Ovary (tissue), 9 donors: ENCODE data around the gene DNAH6. TPM values are rescaled to one million over a fixed set of nuclear protein-coding genes. Genes with fewer than 3 reads are reported as not detected.

Experiments
- DNase-seq, 5 donors: peaks; one replicate each; pipeline ENCODE4 v3.0.0-alpha.2; 2019 to 2020
- H3K27ac ChIP-seq, 2 donors: fragments of 200-600 bp; one replicate each; pipeline versions ENCODE4 v1.5.1 to v1.8.0; 2019 to 2022
- H3K27me3 ChIP-seq: fragments of 200-600 bp; one replicate; pipeline ENCODE4 v1.8.0; 2022
- H3K36me3 ChIP-seq: fragments of 200-600 bp; sonication (generic); one replicate; pipeline ENCODE4 v1.5.1; 2019
- H3K4me1 ChIP-seq: one replicate; pipeline ENCODE4 v1.8.1; 2013; ENCODE audit warnings: mild to moderate bottlenecking, moderate library complexity; ENCODE audit not compliant: insufficient read depth
- H3K4me3 ChIP-seq: fragments of 200-600 bp; sonication (generic); one replicate; pipeline ENCODE4 v1.5.1; 2017
- H3K9me3 ChIP-seq, 2 donors: fragments of 200-600 bp in 1 of 2; sonication (generic) in 1 of 2; one replicate each; pipeline versions ENCODE4 v1.5.1 to v1.8.1; 2013 to 2019; ENCODE audit warnings: mild to moderate bottlenecking in 1 of 2, moderate library complexity in 1 of 2
- EP300 ChIP-seq: sonication (generic); formaldehyde crosslinking; IDR thresholded peaks from one replicate; pipeline ENCODE4 v1.6.1; 2017; ENCODE audit warnings: antibody characterized with exemption
- POLR2A ChIP-seq: fragments of 450-650 bp; IDR thresholded peaks from one replicate; pipeline ENCODE4 v1.6.1; 2017; ENCODE audit warnings: antibody characterized with exemption, mild to moderate bottlenecking, moderate library complexity
- WGBS, 3 donors: extraction: QIAGEN DNeasy Blood & Tissue Kit in 1 of 3; methylation state at CpG; one replicate each; pipeline versions ENCODE4 v1.1.5 to v1.1.7; 2013 to 2017; 5-methylcytosine and 5-hydroxymethylcytosine counted together
- intact Hi-C, 4 donors: fragments of 100-400 bp; cut with DNase I; formaldehyde crosslinking; loops; one replicate each; pipeline versions ENCODE4 v1.11.0 to v1.15.1; 2022 to 2023
- polyA plus RNA-seq, 2 donors: library from polyadenylated mRNA; stranded (reverse); fragments of 200-250 nt in 1 of 2; fragments of 350-450 nt in 1 of 2; fragmentation: Illumina TruSeq in 1 of 2; extraction: RNeasy Lipid Tissue Mini Kit (QIAGEN cat#74804) in 1 of 2; gene quantifications; one replicate each; pipeline ENCODE4 v1.2.3, GENCODE V29; 2013 to 2014
- total RNA-seq, 7 donors: library from RNA; depleted of rRNA in 2 of 7; stranded (reverse); fragments of >200 nt in 2 of 7; fragmentation: NEBNext Ultra II Directional in 3 of 7; extraction: Animal tissue kit (Norgen Biotek cat#: 25700) in 3 of 7; gene quantifications; one replicate each; pipeline versions ENCODE4 v1.1.0 to v1.2.4, GENCODE V29; 2016 to 2023
- TF ChIP-seq, protein P1 (sequence below), 3 donors: fragments of 450-650 bp in 2 of 3; fragments of 200-600 bp in 1 of 3; IDR thresholded peaks; one replicate each; pipeline versions ENCODE4 v1.5.1 to v1.8.0; 2016 to 2022; ENCODE audit warnings: antibody characterized with exemption in 3 of 3, mild to moderate bottlenecking in 1 of 3
- donor health status: DM: no; HTN: no; CAD: no; lungs with moderate emphysema.
- donor health status: DM: no; HTN: no; CAD: no.
- donor health status: Bipolar disorder and iron deficiency.
- donor health status: DM: yes; HTN: yes; CAD: no.
- donor health status: DM: no; HTN: no; CAD: no.
- donor health status: DM: yes; HTN: yes; CAD: no.

Gene DNAH6
- total and polyA plus RNA-seq, 9 donors: 0.42 to 14.0 (median 2.4) TPM

DNA sequence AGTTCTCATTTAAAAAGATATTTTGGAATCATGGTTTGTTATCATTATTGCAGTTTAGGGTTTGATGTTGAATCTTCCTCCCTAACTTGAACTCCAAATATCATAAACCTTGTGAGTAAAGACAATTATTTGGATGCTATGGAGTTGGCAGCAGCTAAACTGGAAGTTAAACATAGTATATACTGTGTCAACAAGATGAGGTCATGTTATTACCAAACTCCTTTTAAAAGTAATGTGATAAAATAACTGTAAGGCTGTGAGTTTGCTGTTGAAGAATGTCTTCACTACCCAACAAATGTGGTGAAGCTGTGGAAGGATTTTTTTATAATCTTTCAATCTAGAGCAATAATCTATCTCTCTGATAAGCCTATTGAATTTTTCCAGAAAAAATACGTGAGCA lies 16.0 kb downstream of the DNAH6 start:
- intact Hi-C loops: no loop called here
- Histone ChIP-seq H3K36me3 (no peaks in the 10 kb centered on the region), H3K4me1 (no peaks in the 10 kb centered on the region), H3K4me3 (no peak overlapping the region), H3K27me3 (no peaks in the 10 kb centered on the region), H3K9me3 (no peaks in the 10 kb centered on the region), H3K27ac (no peak overlapping the region)
- TF ChIP-seq, protein P1, sequence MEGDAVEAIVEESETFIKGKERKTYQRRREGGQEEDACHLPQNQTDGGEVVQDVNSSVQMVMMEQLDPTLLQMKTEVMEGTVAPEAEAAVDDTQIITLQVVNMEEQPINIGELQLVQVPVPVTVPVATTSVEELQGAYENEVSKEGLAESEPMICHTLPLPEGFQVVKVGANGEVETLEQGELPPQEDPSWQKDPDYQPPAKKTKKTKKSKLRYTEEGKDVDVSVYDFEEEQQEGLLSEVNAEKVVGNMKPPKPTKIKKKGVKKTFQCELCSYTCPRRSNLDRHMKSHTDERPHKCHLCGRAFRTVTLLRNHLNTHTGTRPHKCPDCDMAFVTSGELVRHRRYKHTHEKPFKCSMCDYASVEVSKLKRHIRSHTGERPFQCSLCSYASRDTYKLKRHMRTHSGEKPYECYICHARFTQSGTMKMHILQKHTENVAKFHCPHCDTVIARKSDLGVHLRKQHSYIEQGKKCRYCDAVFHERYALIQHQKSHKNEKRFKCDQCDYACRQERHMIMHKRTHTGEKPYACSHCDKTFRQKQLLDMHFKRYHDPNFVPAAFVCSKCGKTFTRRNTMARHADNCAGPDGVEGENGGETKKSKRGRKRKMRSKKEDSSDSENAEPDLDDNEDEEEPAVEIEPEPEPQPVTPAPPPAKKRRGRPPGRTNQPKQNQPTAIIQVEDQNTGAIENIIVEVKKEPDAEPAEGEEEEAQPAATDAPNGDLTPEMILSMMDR (IDR thresholded peaks at IDR 0.05): no peak
- TF ChIP-seq POLR2A (no peak), EP300 (no peak)
- no peak for DNase-seq
- WGBS, 3 donors: 85 to 90% (median 85%) methylated on average over 1 of the region's 1 CpG

DNA sequence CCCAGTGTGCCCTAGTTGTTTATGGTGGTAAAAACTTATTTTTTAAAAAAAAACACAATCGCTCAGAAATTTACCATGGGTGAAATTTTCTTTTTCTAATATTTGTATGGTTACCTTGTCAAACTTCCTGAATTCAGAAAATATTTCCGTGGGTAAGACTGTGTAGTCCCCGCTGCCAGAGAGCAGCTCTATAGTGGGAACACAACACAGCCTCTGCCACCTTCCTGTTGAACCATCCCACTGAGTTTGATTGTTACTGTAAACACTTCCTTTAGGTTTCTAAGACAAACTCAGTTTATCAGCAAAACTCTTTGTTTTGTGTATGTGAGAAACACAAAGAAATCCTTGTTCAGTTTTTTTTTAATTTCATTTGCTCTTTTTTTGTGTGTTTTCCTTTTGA lies 17.9 kb downstream of the DNAH6 start:
- no peaks in the 10 kb centered on the region for H3K9me3 ChIP-seq
- 71 to 75% (median 73%) methylated on average over 3 of the region's 3 CpGs for WGBS, 3 donors

DNA sequence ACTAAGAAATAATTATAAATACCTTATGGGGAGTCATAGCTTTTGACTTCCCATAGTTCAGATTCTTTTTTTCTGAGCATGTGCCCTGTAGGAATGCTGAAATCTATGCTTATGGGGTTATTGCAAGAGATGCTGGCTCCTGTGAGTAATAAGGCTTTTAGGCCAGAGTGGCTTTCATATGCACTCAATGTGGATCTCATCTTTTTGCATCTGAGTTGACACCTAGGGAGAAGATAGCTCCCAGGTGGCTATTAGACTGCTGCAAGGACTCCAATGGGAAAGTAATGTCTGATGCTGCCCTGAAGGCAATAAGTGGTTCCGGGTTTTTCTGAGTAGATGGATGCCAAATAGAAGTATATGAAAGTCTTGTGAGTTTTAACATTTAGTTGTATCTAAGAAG lies 21.0 kb downstream of the DNAH6 start:
- DNase-seq: no peak
- Histone ChIP-seq H3K4me1 (no peaks in the 10 kb centered on the region), H3K27me3 (no peaks in the 10 kb centered on the region), H3K36me3 (no peaks in the 10 kb centered on the region), H3K27ac (no peak overlapping the region), H3K9me3 (no peaks in the 10 kb centered on the region), H3K4me3 (no peak overlapping the region)
- TF ChIP-seq EP300 (no peak), POLR2A (no peak)
- TF ChIP-seq, protein P1 (IDR thresholded peaks at IDR 0.05): no peak
- intact Hi-C loops: no loop called here
- WGBS, 3 donors: 89 to 93% (median 91%) methylated on average over 1 of the region's 1 CpG

More for the DNA sequence above, 17.9 kb downstream of the DNAH6 start:
- H3K4me1 ChIP-seq: no peaks in the 10 kb centered on the region
- no peak for DNase-seq
- no peaks in the 10 kb centered on the region for H3K27me3 ChIP-seq
- no peaks in the 10 kb centered on the region for H3K36me3 ChIP-seq
- H3K4me3 ChIP-seq: no peak overlapping the region
- no peak for TF ChIP-seq POLR2A
- TF ChIP-seq EP300: no peak
- TF ChIP-seq, protein P1 (IDR thresholded peaks at IDR 0.05): no peak
- no peak overlapping the region for H3K27ac ChIP-seq
- intact Hi-C loops: no loop called here

DNA sequence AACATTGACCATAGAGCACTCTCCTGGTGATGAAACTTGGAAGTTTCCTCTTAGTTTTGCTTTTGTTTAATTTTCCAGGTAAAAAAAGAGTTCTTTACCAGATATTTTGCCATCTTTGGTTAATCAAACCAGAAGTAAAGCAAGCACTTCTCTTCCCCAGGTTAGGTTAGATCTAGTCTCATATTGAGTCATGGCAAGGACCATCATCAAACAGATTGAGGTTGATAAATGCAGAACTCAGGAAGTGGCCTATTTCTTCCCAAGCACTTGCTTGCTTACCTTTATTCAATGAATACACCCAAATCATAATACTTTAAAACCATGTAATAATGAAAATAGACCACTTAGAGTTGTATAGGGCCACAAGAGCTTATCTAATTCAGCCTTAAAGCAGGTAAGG lies 23.4 kb downstream of the DNAH6 start:
- intact Hi-C loops: no loop called here
- Histone ChIP-seq H3K9me3 (no peaks in the 10 kb centered on the region), H3K27ac (no peak overlapping the region), H3K4me3 (no peak overlapping the region), H3K4me1 (no peaks in the 10 kb centered on the region), H3K27me3 (no peaks in the 10 kb centered on the region), H3K36me3 (no peaks in the 10 kb centered on the region)
- DNase-seq: no peak
- TF ChIP-seq EP300: no peak
- TF ChIP-seq, protein P1 (IDR thresholded peaks at IDR 0.05): no peak
- TF ChIP-seq POLR2A: no peak

- no peak for DNase-seq
- Histone ChIP-seq H3K4me1 (no peaks in the 10 kb centered on the region), H3K4me3 (no peak overlapping the region), H3K27ac (no peak overlapping the region), H3K27me3 (no peaks in the 10 kb centered on the region), H3K9me3 (no peaks in the 10 kb centered on the region), H3K36me3 (no peaks in the 10 kb centered on the region)
- TF ChIP-seq, protein P1 (IDR thresholded peaks at IDR 0.05): no peak
- no peak for TF ChIP-seq POLR2A
- TF ChIP-seq EP300: no peak
- intact Hi-C loops: no loop called here
Observed at GRCh38 chr2:84545005-84545404, 28.7 kb downstream of the DNAH6 start.
